Measurements from ENCODE around the gene UBFD1.
"Not testable (repeated sequence)": the region's sequence is repeated elsewhere in the genome, so short reads cannot be mapped to it uniquely, and the experiment has no call there.

UBFD1 gene

DNA sequence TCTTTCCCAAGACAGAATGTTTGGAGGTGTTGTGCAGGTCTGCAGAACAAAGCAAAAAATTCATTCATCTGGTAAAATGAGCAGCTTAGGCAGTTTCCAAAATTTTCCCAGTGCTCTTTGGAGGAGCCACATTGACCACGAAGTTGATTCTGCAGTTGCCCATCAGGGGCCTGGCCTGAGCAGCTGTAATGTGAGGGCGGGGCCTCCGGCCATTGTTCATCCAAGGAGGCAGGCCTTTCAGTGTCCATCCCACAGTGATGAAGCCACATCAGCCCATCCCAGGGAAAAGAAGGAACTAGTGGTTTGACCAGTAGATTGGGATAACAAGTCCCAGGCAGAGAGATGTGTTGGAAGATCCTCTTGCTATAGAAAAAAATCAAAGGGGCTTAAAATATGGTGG is 10.1 kb downstream of the UBFD1 start:
- no peak for DNase-seq (ENCODE audit: low read depth)

GRCh38 chr16:23570992-23571632 is 13.6 kb downstream of the UBFD1 start:
- no peak for DNase-seq (ENCODE audit: low read depth)

GRCh38 chr16:23571895-23572294 is 14.4 kb downstream of the UBFD1 start:
- no peak for DNase-seq (ENCODE audit: low read depth)

GRCh38 chr16:23572394-23572793 is 14.9 kb downstream of the UBFD1 start:
- DNase-seq (ENCODE audit: low read depth), result no peak

GRCh38 chr16:23573817-23574216 is 16.3 kb downstream of the UBFD1 start:
- DNase-seq (ENCODE audit: low read depth), result no peak

GRCh38 chr16:23575834-23576233 is 18.3 kb downstream of the UBFD1 start:
- no peak for DNase-seq (ENCODE audit: low read depth)

DNA sequence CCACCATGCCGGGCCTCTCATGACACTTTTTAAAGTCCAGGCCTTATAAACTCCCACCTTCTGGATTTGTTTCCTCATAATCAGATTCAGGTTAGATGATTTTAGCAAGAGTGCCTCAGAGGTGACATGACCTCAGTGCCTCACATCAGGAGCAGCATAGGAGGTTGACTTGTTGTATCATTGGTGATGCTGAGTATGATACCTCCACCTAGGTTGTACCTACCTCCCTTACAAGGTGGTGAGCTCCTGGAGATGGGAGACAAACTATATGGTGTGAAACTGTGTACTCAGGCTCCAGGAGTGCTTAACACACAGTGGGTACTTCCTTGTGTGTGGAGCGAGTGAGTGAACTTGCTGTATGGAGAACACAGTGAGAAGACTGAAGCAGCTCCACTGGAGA is 20.0 kb downstream of the UBFD1 start:
- DNase-seq (ENCODE audit: low read depth), result no peak

- DNase-seq (ENCODE audit: low read depth), result no peak
Measured at GRCh38 chr16:23578101-23578830, 20.7 kb downstream of the UBFD1 start.

DNA sequence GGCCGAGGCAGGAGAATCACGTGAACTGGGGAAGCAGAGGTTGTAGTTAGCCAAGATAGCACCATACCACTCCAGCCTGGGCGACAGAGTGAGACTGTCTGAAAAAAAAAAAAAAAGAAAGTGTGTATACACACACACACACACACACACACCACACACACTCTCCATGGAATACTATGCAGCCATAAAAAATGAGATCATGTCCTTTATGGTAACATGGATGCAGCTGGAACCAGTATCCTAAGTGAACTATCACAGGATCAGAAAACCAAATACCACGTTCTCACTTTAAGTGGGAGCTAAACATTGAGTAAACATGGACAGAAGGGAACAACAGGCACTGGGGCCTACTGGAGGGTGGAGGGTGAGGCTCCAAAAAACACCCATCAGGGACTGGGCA is 21.8 kb downstream of the UBFD1 start:
- DNase-seq (ENCODE audit: low read depth), result no peak

- DNase-seq (ENCODE audit: low read depth), result no peak
Measured at GRCh38 chr16:23580391-23580790, 22.9 kb downstream of the UBFD1 start.

GRCh38 chr16:23581764-23582163 is 24.2 kb downstream of the UBFD1 start:
- no peak for DNase-seq (ENCODE audit: low read depth)

DNA sequence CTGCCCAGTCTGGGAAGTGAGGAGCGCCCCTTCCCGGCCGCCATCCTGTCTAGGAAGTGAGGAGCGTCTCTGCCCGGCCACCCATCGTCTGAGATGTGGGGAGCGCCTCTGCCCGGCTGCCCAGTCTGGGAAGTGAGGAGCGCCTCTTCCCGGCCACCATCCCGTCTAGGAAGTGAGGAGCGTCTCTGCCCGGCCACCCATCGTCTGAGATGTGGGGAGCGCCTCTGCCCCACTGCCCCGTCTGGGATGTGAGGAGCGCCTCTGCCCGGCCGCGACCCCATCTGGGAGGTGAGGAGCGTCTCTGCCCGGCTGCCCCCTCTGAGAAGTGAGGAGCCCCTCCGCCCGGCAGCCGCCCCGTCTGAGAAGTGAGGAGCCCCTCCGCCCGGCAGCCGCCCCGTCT is 25.7 kb downstream of the UBFD1 start:
- DNase-seq (ENCODE audit: low read depth), result not testable (repeated sequence)

- no peak for DNase-seq (ENCODE audit: low read depth)
Measured at GRCh38 chr16:23584186-23585076, 26.9 kb downstream of the UBFD1 start.

GRCh38 chr16:23587726-23588125 is 30.2 kb downstream of the UBFD1 start:
- no peak for DNase-seq (ENCODE audit: low read depth)

GRCh38 chr16:23590181-23590580 is 32.7 kb downstream of the UBFD1 start:
- DNase-seq (ENCODE audit: low read depth), result no peak

DNA sequence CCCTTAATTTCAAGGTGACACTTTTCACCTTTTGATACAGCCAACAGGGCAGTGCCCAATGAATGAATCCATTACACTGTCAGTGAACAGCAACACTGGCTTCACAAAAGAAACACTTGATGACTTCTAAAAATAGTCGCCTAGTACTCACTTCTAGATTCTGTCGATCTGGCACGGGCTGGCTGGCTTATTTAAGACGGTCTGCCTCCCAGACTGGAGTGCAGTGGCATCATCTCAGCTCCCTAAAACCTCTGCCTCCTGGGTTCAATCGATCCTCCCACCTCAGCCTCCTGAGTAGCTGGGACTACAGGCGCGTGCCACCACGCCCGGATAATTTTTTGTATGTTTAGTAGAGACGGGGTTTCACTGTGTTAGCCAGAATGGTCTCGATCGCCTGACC is 36.7 kb downstream of the UBFD1 start:
- DNase-seq (ENCODE audit: low read depth), result no peak

DNA sequence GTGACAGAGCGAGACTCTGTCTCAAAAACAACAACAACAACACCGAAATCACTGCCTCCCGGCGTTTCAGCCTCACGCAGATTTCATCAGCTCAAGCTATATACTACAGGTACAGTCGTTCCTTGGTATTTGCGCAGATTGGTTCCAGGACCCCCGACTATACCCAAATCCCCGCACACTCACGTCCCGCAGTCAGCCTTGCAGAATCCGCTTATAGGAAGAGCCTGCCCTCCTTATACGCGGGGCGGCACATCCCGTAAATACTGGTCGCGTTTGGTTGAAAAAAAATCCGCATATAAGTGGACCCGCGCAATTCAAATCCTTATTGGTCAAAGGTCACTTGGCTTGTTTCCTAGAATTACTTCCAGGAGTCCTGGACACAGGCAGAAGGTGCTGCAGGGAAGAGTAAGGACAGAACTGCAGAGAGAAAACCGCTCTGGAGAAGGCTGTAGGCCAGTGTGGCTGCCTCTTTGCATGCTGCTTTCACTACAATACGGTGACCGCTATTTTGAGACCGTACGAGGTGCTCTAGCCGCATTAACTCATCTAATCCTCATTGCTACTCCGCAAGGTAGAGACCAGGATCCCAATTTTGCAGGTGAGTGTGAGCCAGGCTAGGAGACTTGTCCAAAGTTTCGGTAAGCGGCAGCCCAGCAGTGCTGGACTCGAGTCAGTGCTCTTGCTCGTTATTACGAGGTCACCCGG is 37.9 kb downstream of the UBFD1 start:
- DNase-seq (ENCODE audit: low read depth), result no peak

GRCh38 chr16:23595951-23596720 is 38.6 kb downstream of the UBFD1 start, which contains the start of gene NDUFAB1:
Gene NDUFAB1 (minus strand): TSS chr16:23596316. CDS start chr16:23596290, 26 bp downstream.
- peak; percentile 85 for DNase-seq (ENCODE audit: low read depth)

- no peak for DNase-seq (ENCODE audit: low read depth)
Measured at GRCh38 chr16:23597003-23597756, 39.7 kb downstream of the UBFD1 start.

- DNase-seq (ENCODE audit: low read depth), result no peak
Measured at GRCh38 chr16:23607726-23608125, 50.2 kb downstream of the UBFD1 start.

- DNase-seq (ENCODE audit: low read depth), result no peak
Measured at GRCh38 chr16:23608194-23608593, 50.7 kb downstream of the UBFD1 start.

All from stimulated activated CD4-positive, alpha-beta T cell treated with anti-CD3 and anti-CD28 coated beads, Interleukin-2, amount 100 ng/mL, for 4 hours (primary cell).